OCI-LY1 (cell line): ENCODE results near the gene ABCB11.

ENCODE experiments used
- H2AFZ ChIP-seq: fragments of 200-600 bp; sonication (generic), shearing (Covaris generic); 2 replicates; pipeline ENCODE4 v1.6.0; 2014; ENCODE audit warnings: antibody characterized with exemption, mild to moderate bottlenecking, low read length
- H3F3A ChIP-seq: fragments of 200-600 bp; sonication (generic), shearing (Covaris generic); 2 replicates; pipeline ENCODE4 v1.6.0; 2014; ENCODE audit warnings: mild to moderate bottlenecking, antibody characterized with exemption, low read length, moderate library complexity; ENCODE audit not compliant: insufficient read depth
- H3K27ac ChIP-seq: fragments of 200-600 bp; sonication (generic); 2 replicates; pipeline ENCODE4 v1.5.1; 2014; ENCODE audit warnings: low read length, mixed run types, mild to moderate bottlenecking, low read depth; ENCODE audit not compliant: poor library complexity, severe bottlenecking
- H3K27me3 ChIP-seq: fragments of 200-600 bp; sonication (generic); 2 replicates; pipeline ENCODE4 v1.6.0; 2014; ENCODE audit warnings: antibody characterized with exemption, mild to moderate bottlenecking, low read length, moderate library complexity; ENCODE audit not compliant: insufficient read depth
- H3K36me3 ChIP-seq: fragments of 200-600 bp; sonication (generic); 2 replicates; pipeline ENCODE4 v1.6.1; 2014; ENCODE audit warnings: mild to moderate bottlenecking, antibody characterized with exemption, low read length, moderate library complexity, mixed read lengths; ENCODE audit not compliant: insufficient read depth
- H3K4me1 ChIP-seq: fragments of 200-600 bp; sonication (generic); 2 replicates; pipeline ENCODE4 v1.5.1; 2014; ENCODE audit warnings: mild to moderate bottlenecking, low read length, moderate library complexity; ENCODE audit not compliant: insufficient read depth, severe bottlenecking
- H3K4me2 ChIP-seq: fragments of 200-600 bp; sonication (generic), shearing (Covaris generic); 2 replicates; pipeline ENCODE4 v1.6.1; 2014; ENCODE audit warnings: low read length
- H3K4me3 ChIP-seq: fragments of 200-600 bp; sonication (generic); 2 replicates; pipeline ENCODE4 v1.5.1; 2014; ENCODE audit warnings: low read length, low read depth, mild to moderate bottlenecking, mixed read lengths; ENCODE audit not compliant: poor library complexity, severe bottlenecking
- H3K79me2 ChIP-seq: fragments of 200-600 bp; shearing (Covaris generic); 2 replicates; pipeline ENCODE4 v1.6.1; 2016; ENCODE audit warnings: mixed run types, low read length, mixed read lengths; ENCODE audit not compliant: insufficient read depth
- H3K9ac ChIP-seq: fragments of 200-600 bp; sonication (generic), shearing (Covaris generic); 2 replicates; pipeline ENCODE4 v1.6.1; 2014; ENCODE audit warnings: mild to moderate bottlenecking, low read length, mixed read lengths
- H3K9me2 ChIP-seq: fragments of 200-600 bp; sonication (generic), shearing (Covaris generic); 2 replicates; pipeline ENCODE4 v1.6.1; 2014; ENCODE audit warnings: low read depth, mild to moderate bottlenecking, low read length, mixed read lengths
- H3K9me3 ChIP-seq: fragments of 200-600 bp; shearing (Covaris generic); 2 replicates; pipeline ENCODE4 v1.6.1; 2014; ENCODE audit warnings: low read length, mixed read lengths
- H4K20me1 ChIP-seq: fragments of 200-600 bp; sonication (generic), shearing (Covaris generic); 2 replicates; pipeline ENCODE4 v1.6.0; 2016; ENCODE audit warnings: mild to moderate bottlenecking, low read length; ENCODE audit not compliant: insufficient read depth
- EZH2 ChIP-seq: fragments of 200-600 bp; sonication (generic), shearing (Covaris generic); IDR thresholded peaks from 2 replicates; pipeline ENCODE4 v1.8.0; 2017; ENCODE audit warnings: borderline replicate concordance, mixed run types, mild to moderate bottlenecking, antibody characterized with exemption, low read length, moderate library complexity, mixed read lengths
- TF ChIP-seq, protein P1 (sequence below): fragments of 200-600 bp; sonication (generic), shearing (Covaris generic); IDR thresholded peaks from 2 replicates; pipeline ENCODE4 v1.5.1; 2017; ENCODE audit warnings: mild to moderate bottlenecking, antibody characterized with exemption, low read length, moderate library complexity, mixed read lengths

ABCB11 gene

GRCh38 chr2:168986398-168986943 lies 44.7 kb downstream of the ABCB11 start:
- Histone ChIP-seq H3K4me2 (no peak overlapping the region), H3K36me3 (no peaks in the 10 kb centered on the region), H4K20me1 (no peaks in the 10 kb centered on the region), H3K4me1 (no peaks in the 10 kb centered on the region), H3K9me2 (no peaks in the 10 kb centered on the region), H3K79me2 (no peaks in the 10 kb centered on the region), H2AFZ (no peak overlapping the region), H3K27me3 (no peaks in the 10 kb centered on the region), H3K4me3 (no peak overlapping the region), H3K27ac (no peak overlapping the region), H3K9me3 (no peaks in the 10 kb centered on the region), H3F3A (no peaks in the 10 kb centered on the region), H3K9ac (no peak overlapping the region)
- TF ChIP-seq EZH2: no peak
- TF ChIP-seq, protein P1, sequence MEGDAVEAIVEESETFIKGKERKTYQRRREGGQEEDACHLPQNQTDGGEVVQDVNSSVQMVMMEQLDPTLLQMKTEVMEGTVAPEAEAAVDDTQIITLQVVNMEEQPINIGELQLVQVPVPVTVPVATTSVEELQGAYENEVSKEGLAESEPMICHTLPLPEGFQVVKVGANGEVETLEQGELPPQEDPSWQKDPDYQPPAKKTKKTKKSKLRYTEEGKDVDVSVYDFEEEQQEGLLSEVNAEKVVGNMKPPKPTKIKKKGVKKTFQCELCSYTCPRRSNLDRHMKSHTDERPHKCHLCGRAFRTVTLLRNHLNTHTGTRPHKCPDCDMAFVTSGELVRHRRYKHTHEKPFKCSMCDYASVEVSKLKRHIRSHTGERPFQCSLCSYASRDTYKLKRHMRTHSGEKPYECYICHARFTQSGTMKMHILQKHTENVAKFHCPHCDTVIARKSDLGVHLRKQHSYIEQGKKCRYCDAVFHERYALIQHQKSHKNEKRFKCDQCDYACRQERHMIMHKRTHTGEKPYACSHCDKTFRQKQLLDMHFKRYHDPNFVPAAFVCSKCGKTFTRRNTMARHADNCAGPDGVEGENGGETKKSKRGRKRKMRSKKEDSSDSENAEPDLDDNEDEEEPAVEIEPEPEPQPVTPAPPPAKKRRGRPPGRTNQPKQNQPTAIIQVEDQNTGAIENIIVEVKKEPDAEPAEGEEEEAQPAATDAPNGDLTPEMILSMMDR: no peak

GRCh38 chr2:168981651-168982050 lies 49.5 kb downstream of the ABCB11 start:
- Histone ChIP-seq H3F3A (no peaks in the 10 kb centered on the region), H3K79me2 (no peaks in the 10 kb centered on the region), H3K4me3 (no peak overlapping the region), H3K9ac (no peak overlapping the region), H3K9me2 (no peaks in the 10 kb centered on the region), H3K4me1 (no peaks in the 10 kb centered on the region), H3K9me3 (no peaks in the 10 kb centered on the region), H3K4me2 (no peak overlapping the region), H3K36me3 (no peaks in the 10 kb centered on the region), H4K20me1 (no peaks in the 10 kb centered on the region), H2AFZ (no peak overlapping the region), H3K27me3 (no peaks in the 10 kb centered on the region), H3K27ac (no peak overlapping the region)
- TF ChIP-seq EZH2: no peak
- TF ChIP-seq, protein P1: no peak

DNA sequence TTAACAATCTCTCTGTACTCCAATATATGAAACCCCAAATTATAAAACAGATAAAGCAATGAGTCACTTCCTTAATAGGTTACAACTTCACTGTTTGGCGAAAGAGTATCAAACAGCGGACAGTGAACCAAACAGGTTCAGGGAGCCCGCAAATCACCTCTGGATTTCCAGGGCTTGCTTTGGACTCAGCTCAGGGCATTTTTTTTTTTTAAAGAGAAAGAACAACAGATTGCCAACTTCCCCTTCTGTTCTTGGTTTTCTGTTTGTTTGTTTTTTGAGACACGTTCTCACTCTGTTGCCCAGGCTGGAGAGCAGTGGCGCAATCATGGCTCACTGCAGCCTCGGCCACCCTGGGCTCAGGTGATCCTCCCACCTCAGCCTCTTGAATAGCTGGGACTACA lies 52.7 kb downstream of the ABCB11 start:
- H3K9me2 ChIP-seq: no peaks in the 10 kb centered on the region
- no peaks in the 10 kb centered on the region for H3K27me3 ChIP-seq
- no peaks in the 10 kb centered on the region for H3K79me2 ChIP-seq
- no peak overlapping the region for H2AFZ ChIP-seq
- no peak overlapping the region for H3K9ac ChIP-seq
- no peaks in the 10 kb centered on the region for H3K9me3 ChIP-seq
- H3K4me3 ChIP-seq: no peak overlapping the region
- H3K4me1 ChIP-seq: no peaks in the 10 kb centered on the region
- no peak for TF ChIP-seq EZH2
- TF ChIP-seq, protein P1: no peak
- no peaks in the 10 kb centered on the region for H3F3A ChIP-seq
- H3K4me2 ChIP-seq: no peak overlapping the region
- H4K20me1 ChIP-seq: no peaks in the 10 kb centered on the region
- no peak overlapping the region for H3K27ac ChIP-seq
- no peaks in the 10 kb centered on the region for H3K36me3 ChIP-seq
